Measurements from ENCODE around the gene CCND2.

DNA sequence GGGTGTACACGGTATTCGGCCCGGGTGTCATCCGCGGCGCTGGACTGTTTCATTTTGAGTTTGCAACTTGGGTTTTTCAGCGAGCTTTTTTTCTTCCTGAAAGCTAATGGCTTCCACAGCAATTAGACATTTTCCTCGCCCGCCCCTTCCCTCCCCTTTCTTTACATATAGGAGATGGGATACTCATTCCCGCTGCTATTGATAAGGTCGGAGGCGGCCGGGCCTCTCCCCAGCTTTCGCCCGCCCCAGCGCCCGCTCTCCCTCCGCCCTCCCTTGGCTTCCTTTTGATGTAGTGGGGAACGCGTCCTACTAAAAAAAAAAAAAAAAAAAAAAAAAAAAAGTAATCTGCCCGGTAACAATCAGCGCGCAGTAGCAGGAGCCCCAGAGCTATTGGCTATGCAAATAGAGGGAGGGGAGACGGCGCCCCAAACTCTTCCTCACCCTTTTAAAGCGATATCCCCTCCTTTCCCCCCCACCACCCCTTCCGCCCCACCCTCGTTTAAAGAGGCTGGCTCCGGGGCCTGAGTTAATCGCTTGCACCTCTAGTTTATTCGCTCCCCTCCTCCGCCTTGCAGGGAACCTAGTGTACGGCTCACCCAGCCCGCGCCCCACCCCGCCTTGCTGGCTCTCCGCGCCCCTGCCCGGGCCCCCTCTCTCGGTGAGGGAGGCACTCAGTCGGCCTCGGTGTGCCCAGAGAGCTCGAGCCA is 1.7 kb upstream of the CCND2 start:
- TF ChIP-seq, protein P1, sequence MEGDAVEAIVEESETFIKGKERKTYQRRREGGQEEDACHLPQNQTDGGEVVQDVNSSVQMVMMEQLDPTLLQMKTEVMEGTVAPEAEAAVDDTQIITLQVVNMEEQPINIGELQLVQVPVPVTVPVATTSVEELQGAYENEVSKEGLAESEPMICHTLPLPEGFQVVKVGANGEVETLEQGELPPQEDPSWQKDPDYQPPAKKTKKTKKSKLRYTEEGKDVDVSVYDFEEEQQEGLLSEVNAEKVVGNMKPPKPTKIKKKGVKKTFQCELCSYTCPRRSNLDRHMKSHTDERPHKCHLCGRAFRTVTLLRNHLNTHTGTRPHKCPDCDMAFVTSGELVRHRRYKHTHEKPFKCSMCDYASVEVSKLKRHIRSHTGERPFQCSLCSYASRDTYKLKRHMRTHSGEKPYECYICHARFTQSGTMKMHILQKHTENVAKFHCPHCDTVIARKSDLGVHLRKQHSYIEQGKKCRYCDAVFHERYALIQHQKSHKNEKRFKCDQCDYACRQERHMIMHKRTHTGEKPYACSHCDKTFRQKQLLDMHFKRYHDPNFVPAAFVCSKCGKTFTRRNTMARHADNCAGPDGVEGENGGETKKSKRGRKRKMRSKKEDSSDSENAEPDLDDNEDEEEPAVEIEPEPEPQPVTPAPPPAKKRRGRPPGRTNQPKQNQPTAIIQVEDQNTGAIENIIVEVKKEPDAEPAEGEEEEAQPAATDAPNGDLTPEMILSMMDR (conservative IDR thresholded peaks at IDR 0.05; ENCODE audit: low read length) = no peak
- TF ChIP-seq EZH2phosphoT487 (IDR thresholded peaks at IDR 0.05; ENCODE audit: borderline replicate concordance) = no peak

Data from Loucy (cell line).